Mammary epithelial cell (primary cell): ENCODE measurements around the gene WDR49.

ENCODE experiments used
- EZH2 ChIP-seq: IDR thresholded peaks from 2 replicates; pipeline ENCODE4 v1.6.1; 2012; ENCODE audit warnings: low read length, inconsistent platforms, borderline replicate concordance
- TF ChIP-seq, protein P1 (sequence below), 2 donors: IDR thresholded peaks in 1 of 2; conservative IDR thresholded peaks in 1 of 2; 2 replicates each; pipeline ENCODE4 v1.5.1; 2011 to 2012; ENCODE audit warnings: inconsistent platforms in 2 of 2, low read length in 2 of 2, mild to moderate bottlenecking in 2 of 2, control low read depth in 1 of 2, low read depth in 1 of 2; ENCODE audit not compliant: insufficient read depth in 1 of 2; ENCODE audit errors: extremely low read depth in 1 of 2

DNA sequence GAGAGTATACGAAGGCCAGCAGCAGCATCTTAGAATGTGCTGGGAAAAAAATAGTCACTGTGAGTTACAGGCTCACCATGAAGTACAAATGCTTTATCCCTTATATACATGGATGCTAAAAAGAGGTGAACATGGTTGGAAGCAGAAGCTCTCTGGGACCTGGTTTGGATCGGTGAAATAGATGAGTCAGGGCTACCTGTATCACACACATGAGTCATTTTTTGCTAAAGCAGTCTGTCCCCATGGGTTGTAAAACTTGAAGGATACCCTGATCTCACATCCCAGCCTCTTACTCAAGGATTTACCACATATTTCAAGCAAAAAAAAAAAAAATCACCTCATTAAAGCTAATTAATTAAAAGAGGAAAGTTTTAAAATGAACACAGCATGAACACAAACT is 173.0 kb downstream of the WDR49 start:
- TF ChIP-seq, protein P1, sequence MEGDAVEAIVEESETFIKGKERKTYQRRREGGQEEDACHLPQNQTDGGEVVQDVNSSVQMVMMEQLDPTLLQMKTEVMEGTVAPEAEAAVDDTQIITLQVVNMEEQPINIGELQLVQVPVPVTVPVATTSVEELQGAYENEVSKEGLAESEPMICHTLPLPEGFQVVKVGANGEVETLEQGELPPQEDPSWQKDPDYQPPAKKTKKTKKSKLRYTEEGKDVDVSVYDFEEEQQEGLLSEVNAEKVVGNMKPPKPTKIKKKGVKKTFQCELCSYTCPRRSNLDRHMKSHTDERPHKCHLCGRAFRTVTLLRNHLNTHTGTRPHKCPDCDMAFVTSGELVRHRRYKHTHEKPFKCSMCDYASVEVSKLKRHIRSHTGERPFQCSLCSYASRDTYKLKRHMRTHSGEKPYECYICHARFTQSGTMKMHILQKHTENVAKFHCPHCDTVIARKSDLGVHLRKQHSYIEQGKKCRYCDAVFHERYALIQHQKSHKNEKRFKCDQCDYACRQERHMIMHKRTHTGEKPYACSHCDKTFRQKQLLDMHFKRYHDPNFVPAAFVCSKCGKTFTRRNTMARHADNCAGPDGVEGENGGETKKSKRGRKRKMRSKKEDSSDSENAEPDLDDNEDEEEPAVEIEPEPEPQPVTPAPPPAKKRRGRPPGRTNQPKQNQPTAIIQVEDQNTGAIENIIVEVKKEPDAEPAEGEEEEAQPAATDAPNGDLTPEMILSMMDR (conservative IDR thresholded peaks at IDR 0.05 in 1 of 2, IDR thresholded peaks at IDR 0.05 in 1 of 2; ENCODE audit: extremely low read depth in 1 of 2, insufficient read depth in 1 of 2, low read depth in 1 of 2, low read length in 2 of 2): no peak
- TF ChIP-seq EZH2: no peak
